Measurements from ENCODE around the gene TMEM30A. TPM values are rescaled to one million over a fixed set of nuclear protein-coding genes. Genes with fewer than 3 reads are reported as not detected.
A peak's percentile ranks its signal among the peaks of the same experiment; 100 is the strongest.

The TMEM30A gene
- total RNA-seq, 2 experiments from 2014 or later, result 46.6 to 50.1 TPM

DNA sequence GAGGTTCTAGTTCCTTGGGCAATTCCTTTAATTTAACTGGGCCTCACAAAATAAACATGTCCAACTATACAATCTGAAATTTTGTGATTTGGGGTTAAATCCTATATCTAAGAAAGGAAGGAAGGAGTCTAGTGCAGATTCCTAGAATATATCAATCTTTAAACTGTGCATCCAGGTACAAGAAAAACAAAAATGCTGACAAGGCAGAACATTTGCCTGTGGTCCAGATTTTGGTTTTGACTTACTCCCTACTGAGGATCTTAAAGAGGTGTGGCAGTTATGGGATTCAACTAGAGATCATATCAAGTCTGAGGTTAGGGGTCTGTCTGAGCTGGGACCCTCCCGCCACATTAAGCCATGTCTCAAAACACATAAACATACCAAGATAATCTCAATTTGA is 23.3 kb downstream of the TMEM30A start:
- Mint-ChIP-seq H3K27ac (no peak overlapping the region), H3K4me1 (ENCODE audit: low read depth) (no peaks in the 10 kb centered on the region), H3K9me3 (no peaks in the 10 kb centered on the region), H3K27me3 (no peaks in the 10 kb centered on the region), H3K36me3 (peaks cover 32% of the 10 kb centered on the region), H3K4me3 (no peak overlapping the region)
- ChIA-PET CTCF (interaction anchor here (1.1 kb wide), 1 partner anchor 9 kb away, joined by 3 read pairs; no protein-coding TSS in a partner anchor), POLR2A (no interaction called here)
- DNase-seq, result no peak
- intact Hi-C loops (cut with micrococcal nuclease), result no loop called here

DNA sequence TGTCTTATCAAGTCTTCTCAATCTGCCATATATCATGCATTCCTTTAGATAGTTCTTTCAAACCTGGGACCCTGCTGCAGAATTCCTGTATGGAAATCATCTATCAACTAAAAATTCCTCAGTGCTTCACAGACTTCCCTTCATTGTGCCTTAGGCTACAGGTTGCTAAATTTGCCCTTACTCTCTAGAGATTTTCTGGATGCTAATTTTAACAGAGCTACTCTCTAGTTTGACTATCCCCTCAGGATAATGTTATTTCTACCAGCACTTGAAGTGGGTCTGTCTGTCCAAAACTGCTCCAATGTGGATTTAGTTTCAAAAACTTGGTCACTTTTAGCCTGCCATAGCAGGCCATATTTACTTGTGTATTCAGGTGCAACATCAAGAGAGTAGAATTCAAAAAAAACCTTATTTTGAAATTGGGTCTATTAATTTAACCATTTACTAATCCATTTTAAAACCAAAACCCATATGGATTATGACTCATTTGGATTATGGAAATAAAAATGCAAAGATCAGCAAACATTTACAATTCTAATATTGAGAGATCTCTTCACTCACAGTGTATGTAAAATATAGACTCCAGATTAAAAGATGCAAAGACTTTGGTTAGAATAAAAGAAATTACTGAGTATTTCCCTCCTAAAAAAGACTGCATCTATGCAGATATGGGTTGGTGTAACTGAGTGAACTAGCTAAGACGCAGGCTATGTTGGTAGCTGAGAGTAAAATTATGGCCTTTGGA is 27.1 kb downstream of the TMEM30A start:
- no peaks in the 10 kb centered on the region for H3K27me3 Mint-ChIP-seq
- CTCF ChIA-PET, result interaction anchor here (1.9 kb wide), 1 partner anchor 40 kb away, joined by 6 read pairs; no protein-coding TSS in a partner anchor
- no peak overlapping the region for H3K4me3 Mint-ChIP-seq
- intact Hi-C loops (cut with micrococcal nuclease), result no loop called here
- no peak overlapping the region for H3K27ac Mint-ChIP-seq
- no peaks in the 10 kb centered on the region for H3K9me3 Mint-ChIP-seq
- no peak for DNase-seq
- POLR2A ChIA-PET, result no interaction called here
- no peaks in the 10 kb centered on the region for H3K4me1 Mint-ChIP-seq (ENCODE audit: low read depth)
- H3K36me3 Mint-ChIP-seq, result peaks cover 27% of the 10 kb centered on the region

DNA sequence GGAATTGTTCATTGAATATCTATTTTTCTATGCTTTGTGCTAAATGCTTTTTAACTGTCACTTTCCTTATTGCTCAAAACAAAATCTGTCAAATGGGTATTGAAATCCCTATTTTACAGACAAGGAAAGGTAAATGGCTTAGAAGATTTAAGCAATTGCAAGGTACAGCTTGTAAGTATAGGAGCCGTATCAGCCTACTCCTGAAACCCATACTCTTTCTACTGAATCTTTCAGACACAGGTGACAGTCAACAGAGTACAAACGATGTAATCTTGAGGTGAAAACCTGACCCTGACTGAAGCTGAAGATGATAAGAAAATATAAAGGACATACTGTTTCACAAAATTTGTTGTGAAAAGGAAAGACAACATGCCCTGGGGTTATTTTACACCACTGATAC is 34.0 kb downstream of the TMEM30A start:
- ChIA-PET POLR2A (no interaction called here), CTCF (no interaction called here)
- intact Hi-C loops (cut with micrococcal nuclease), result no loop called here
- no peaks in the 10 kb centered on the region for H3K9me3 Mint-ChIP-seq
- H3K36me3 Mint-ChIP-seq, result peaks cover under 1% of the 10 kb centered on the region
- H3K27ac Mint-ChIP-seq, result no peak overlapping the region
- no peak for DNase-seq
- no peak overlapping the region for H3K4me3 Mint-ChIP-seq
- peaks cover 7% of the 10 kb centered on the region for H3K27me3 Mint-ChIP-seq
- H3K4me1 Mint-ChIP-seq (ENCODE audit: low read depth), result peaks cover 4% of the 10 kb centered on the region

DNA sequence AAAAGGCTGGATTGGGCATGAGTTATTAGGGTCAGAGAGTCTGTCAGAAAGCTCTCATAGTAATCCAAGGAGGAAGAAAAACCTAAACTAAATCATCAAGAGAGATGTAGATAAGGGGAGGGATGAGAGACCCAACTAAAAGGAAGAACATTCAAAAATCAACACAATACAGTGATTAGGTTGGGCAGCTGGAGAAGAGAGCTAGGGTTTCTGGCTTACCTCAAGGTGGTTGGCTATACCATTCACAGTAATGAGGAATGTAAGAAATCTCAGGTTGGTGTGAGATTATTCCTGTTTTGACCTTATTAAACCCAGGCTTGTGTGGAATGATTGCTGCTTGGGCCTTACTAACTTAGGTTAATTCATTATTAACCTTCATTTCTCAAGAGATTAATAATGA is 34.8 kb downstream of the TMEM30A start:
- intact Hi-C loops (cut with micrococcal nuclease), result no loop called here
- CTCF ChIA-PET, result no interaction called here
- Mint-ChIP-seq H3K36me3 (no peaks in the 10 kb centered on the region), H3K4me1 (ENCODE audit: low read depth) (peaks cover 6% of the 10 kb centered on the region), H3K27me3 (peaks cover 9% of the 10 kb centered on the region), H3K27ac (no peak overlapping the region), H3K4me3 (no peak overlapping the region), H3K9me3 (no peaks in the 10 kb centered on the region)
- POLR2A ChIA-PET, result no interaction called here
- DNase-seq, result no peak

DNA sequence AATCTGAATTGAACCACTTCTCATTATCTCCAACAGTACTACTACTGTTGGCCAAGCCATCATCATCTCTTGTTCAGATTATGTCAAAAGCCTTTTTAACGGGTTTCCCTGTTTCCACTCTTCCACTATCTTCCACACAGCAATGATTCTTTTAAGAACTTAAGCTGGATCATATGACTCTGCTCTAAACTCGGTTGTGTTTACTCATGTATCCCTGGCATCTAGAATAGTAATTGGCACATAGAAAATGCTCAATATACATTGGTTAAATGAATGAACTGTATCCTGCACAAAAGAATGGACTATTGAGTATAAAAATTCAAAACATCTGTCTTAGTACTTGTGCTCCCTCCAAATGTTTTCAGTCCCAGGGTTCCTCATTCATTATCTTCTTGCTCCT is 38.2 kb downstream of the TMEM30A start:
- H3K4me3 Mint-ChIP-seq, result no peak overlapping the region
- CTCF ChIA-PET, result no interaction called here
- intact Hi-C loops (cut with micrococcal nuclease), result no loop called here

DNA sequence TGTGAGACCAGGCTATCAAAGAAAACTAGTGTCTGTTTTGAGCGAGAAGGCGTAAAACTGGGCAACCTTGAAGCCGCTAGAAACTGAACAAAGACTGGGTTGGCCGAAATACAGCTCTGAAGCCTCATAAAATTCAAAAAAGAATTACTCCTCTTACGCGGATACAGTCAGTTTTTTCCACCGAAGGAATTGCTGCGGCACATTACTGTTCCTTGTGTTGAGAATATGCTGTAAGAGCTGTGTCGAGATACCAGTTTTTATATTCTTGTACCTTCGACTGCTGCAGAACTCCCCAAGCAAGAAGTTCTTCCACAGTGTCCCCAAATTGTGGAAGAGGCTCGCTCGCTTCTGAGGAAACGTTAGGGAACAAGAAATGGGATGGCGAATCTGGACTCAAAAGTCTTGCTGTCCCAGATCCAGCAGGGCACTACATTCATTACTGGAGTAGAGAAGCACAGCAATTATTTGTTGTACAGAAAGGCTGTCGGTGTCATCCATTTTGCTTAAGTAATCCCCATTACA is 40.5 kb downstream of the TMEM30A start:
- peaks cover 26% of the 10 kb centered on the region for H3K4me1 Mint-ChIP-seq (ENCODE audit: low read depth)
- CTCF ChIA-PET, result interaction anchor here (0.6 to 2.1 kb wide), 6 partner anchors 23 to 1511 kb away, joined by 3 to 12 read pairs (median 6); no protein-coding TSS in a partner anchor
- H3K9me3 Mint-ChIP-seq, result no peaks in the 10 kb centered on the region
- POLR2A ChIA-PET, result interaction anchor here (0.5 to 1.7 kb wide), 8 partner anchors 31 to 364 kb away, joined by 3 to 17 read pairs (median 3); partner anchors contain the start of gene TMEM30A
- H3K4me3 Mint-ChIP-seq, result peak overlapping the region; percentile 100
- peaks cover 22% of the 10 kb centered on the region for H3K36me3 Mint-ChIP-seq
- H3K27ac Mint-ChIP-seq, result peak overlapping the region; percentile 100
- H3K27me3 Mint-ChIP-seq, result peaks cover 9% of the 10 kb centered on the region
- intact Hi-C loops (cut with micrococcal nuclease), result loop anchor here (2.0 kb wide), 1 partner anchor 359 kb away; no protein-coding TSS in a partner anchor
- DNase-seq, result no peak

More for the DNA sequence above, 38.2 kb downstream of the TMEM30A start:
- Mint-ChIP-seq H3K27me3 (peaks cover 9% of the 10 kb centered on the region), H3K4me1 (ENCODE audit: low read depth) (peaks cover 21% of the 10 kb centered on the region), H3K9me3 (no peaks in the 10 kb centered on the region), H3K27ac (no peak overlapping the region), H3K36me3 (peaks cover 8% of the 10 kb centered on the region)
- POLR2A ChIA-PET, result no interaction called here
- no peak for DNase-seq

DNA sequence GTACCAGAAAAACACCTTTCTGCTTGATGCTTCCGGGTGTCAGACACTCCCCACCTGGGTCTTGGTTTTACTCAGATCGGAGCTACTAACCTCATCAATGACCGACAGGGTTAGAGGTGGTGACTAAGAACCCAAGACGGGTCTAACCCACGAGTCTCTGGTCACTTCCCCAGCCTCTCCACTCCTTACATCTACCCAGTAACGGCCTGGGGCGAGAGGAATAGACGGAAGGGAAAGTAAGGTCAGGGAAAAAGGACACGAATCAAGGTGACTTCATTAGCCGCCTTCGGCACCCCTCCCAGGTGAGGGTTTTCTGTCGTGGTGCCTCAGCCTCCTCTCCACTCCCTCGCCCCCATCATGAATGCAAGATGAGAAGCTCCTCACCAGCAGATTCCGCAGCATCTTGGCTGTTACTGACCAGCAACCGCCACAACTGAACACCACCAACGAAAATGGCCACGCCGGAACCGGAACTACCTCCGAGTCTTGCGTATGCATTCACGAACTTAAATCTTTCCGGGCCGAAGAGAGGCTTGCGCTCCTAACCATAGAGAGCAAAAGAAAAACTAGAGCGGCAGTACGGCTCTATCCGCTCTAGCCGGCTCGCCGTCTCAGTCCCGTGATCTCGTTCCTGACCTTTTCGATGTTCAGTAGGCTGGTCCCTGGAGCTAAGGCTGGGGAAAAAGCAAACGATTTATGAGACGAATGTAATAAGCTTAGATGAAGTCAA is 41.1 kb downstream of the TMEM30A start, which contains the start of gene COX7A2:
COX7A2 (minus strand) TSS at position 469 of the 730 bp plus-strand sequence; CDS start at position 402, 67 bp downstream.
- H3K4me3 Mint-ChIP-seq, result peak within 1 kb of the TSS; percentile 100
- ChIA-PET POLR2A (interaction anchor here (0.5 to 1.7 kb wide), 8 partner anchors 32 to 365 kb away, joined by 3 to 17 read pairs (median 3); partner anchors contain the start of gene TMEM30A), CTCF (interaction anchor here (0.6 to 2.1 kb wide), 7 partner anchors 24 to 1590 kb away, joined by 3 to 12 read pairs (median 5); partner anchors contain the start of gene SLC17A5)
- no peaks in the 10 kb centered on the region for H3K9me3 Mint-ChIP-seq
- H3K27me3 Mint-ChIP-seq, result peaks cover 9% of the 10 kb centered on the region
- H3K36me3 Mint-ChIP-seq, result peaks cover 26% of the 10 kb centered on the region
- peaks cover 26% of the 10 kb centered on the region for H3K4me1 Mint-ChIP-seq (ENCODE audit: low read depth)
- peak within 1 kb of the TSS; percentile 100 for H3K27ac Mint-ChIP-seq
- peak; percentile 92 for DNase-seq
- intact Hi-C loops (cut with micrococcal nuclease), result loop anchor here (1.0 to 2.0 kb wide), 5 partner anchors 41 to 1722 kb away; partner anchors contain the start of genes EEF1A1 and TMEM30A

DNA sequence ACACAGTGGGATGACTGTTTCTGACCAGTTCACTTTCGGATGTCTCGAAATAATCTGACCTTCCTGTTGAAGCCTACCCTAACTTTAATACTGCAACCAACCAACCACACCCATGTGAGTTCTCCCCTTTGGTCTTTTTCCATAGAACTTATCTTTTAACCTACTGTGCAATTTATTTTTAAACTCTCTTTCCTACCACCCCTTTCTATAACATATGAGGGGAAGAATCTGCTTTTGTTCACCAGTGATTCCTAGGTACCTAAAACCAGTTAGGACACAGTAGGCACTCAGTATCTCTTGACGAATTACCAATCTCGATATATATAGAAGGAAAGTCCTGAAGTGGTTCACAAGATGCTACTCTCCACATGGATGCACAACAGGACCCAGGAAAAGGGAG is 48.0 kb downstream of the TMEM30A start:
- Mint-ChIP-seq H3K27me3 (no peaks in the 10 kb centered on the region), H3K36me3 (peaks cover 31% of the 10 kb centered on the region), H3K4me1 (ENCODE audit: low read depth) (peaks cover 13% of the 10 kb centered on the region), H3K27ac (no peak overlapping the region), H3K4me3 (no peak overlapping the region), H3K9me3 (no peaks in the 10 kb centered on the region)
- DNase-seq, result no peak
- intact Hi-C loops (cut with micrococcal nuclease), result no loop called here
- ChIA-PET POLR2A (no interaction called here), CTCF (no interaction called here)

DNA sequence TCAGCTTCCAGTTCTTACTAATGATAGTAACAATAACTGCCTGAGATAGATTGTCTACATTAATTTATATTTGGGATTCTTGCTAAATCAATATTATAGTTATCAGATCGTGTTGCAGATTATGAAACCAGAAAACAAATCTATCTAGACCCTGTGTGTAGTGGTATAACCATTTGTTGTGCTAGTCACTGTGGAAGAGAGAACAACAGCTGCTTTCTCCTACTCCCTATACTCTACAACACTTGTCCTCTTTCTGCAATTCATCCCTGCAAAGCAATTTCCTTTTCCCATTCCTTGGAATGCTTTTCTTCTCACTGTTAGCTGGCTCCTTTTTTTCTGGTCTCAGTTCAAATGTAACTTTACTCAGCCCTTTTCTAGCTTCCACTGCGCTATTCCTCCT is 49.3 kb downstream of the TMEM30A start:
- intact Hi-C loops (cut with micrococcal nuclease), result no loop called here
- ChIA-PET CTCF (interaction anchor here (1.1 to 1.3 kb wide), 2 partner anchors 24 to 26 kb away, joined by 3 to 4 read pairs; no protein-coding TSS in a partner anchor), POLR2A (no interaction called here)
- H3K27me3 Mint-ChIP-seq, result no peaks in the 10 kb centered on the region
- peaks cover 5% of the 10 kb centered on the region for H3K4me1 Mint-ChIP-seq (ENCODE audit: low read depth)
- no peak for DNase-seq
- no peak overlapping the region for H3K4me3 Mint-ChIP-seq
- peaks cover 23% of the 10 kb centered on the region for H3K36me3 Mint-ChIP-seq
- no peak overlapping the region for H3K27ac Mint-ChIP-seq
- no peaks in the 10 kb centered on the region for H3K9me3 Mint-ChIP-seq

DNA sequence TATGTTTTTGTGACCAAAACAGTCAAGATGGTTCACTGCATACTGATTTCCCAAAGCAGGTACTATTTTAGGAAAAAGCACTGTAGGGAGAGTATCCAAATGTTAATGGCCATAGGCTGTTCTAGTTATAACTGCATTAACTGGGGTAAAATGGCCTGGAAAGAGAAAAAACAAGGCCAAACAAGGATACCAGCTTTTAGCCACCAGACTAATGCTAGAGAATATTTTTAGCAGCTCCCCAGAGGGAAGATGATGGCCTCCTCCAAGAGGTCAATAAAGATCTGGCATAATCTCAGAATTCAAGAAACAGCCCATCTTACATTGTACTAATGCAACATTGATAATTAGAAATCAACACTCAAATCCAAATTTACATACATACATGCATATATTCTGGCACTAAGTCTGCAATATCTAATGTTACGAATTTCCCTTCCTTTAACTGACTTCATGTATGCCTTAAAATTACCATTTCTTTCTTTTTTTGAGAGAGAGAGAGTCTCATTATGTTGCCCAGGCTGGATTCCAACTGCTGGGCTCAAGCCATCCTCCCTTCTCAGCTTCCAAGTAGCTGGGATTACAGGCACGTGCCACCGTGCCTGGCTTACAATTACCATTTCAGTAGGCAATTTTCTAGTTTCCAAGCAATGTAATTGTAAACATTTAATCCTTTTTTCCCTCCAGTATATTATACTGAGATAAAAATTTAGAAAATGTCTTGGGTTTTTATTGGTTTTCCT is 50.3 kb downstream of the TMEM30A start:
- no peaks in the 10 kb centered on the region for H3K9me3 Mint-ChIP-seq
- H3K27ac Mint-ChIP-seq, result no peak overlapping the region
- ChIA-PET POLR2A (no interaction called here), CTCF (interaction anchor here (1.1 kb wide), 1 partner anchor 23 kb away, joined by 3 read pairs; no protein-coding TSS in a partner anchor)
- no peak overlapping the region for H3K4me3 Mint-ChIP-seq
- intact Hi-C loops (cut with micrococcal nuclease), result no loop called here
- no peak for DNase-seq
- peaks cover 3% of the 10 kb centered on the region for H3K4me1 Mint-ChIP-seq (ENCODE audit: low read depth)
- H3K27me3 Mint-ChIP-seq, result no peaks in the 10 kb centered on the region
- H3K36me3 Mint-ChIP-seq, result peaks cover 16% of the 10 kb centered on the region

DNA sequence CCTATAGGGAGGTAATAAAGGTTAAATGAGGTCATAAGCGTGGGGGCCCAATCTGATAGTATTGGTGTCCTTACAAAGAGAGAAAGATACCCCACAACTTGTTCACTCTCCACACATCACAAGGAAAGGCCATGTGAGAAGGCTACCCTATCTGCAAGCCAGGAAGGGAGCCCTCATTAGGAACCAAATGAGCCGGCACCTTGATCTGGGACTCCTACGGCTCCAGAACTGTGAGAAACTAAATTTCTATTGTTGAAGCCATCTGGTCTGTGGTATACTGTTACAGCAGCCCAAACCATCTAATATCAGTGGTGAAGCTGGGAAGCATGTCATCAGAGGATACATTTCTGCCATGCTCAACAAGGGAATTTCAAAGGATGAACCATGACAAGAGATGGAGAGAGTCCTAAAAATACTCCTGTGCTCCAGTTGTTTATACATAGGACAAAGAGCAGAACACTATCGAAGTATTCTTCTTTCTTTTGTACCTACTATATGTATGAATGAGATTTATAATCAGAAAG is 51.4 kb downstream of the TMEM30A start:
- Mint-ChIP-seq H3K4me3 (no peak overlapping the region), H3K4me1 (ENCODE audit: low read depth) (peaks cover 3% of the 10 kb centered on the region), H3K27ac (no peak overlapping the region), H3K27me3 (no peaks in the 10 kb centered on the region), H3K36me3 (peaks cover 10% of the 10 kb centered on the region), H3K9me3 (no peaks in the 10 kb centered on the region)
- no peak for DNase-seq
- POLR2A ChIA-PET, result no interaction called here
- CTCF ChIA-PET, result no interaction called here
- intact Hi-C loops (cut with micrococcal nuclease), result no loop called here

All from activated CD4-positive, alpha-beta memory T cell treated with anti-CD3 and anti-CD28 coated beads for 36 hours (primary cell).